ENCODE results near the gene NHEJ1. TPM values are rescaled to one million over a fixed set of nuclear protein-coding genes. Genes with fewer than 3 reads are reported as not detected.
"Not testable (repeated sequence)": the region's sequence is repeated elsewhere in the genome, so short reads cannot be mapped to it uniquely, and the experiment has no call there.

NHEJ1 gene
- total and polyA plus RNA-seq, 2 of the 13 experiments (the other 11 are each of a cell fraction or from before 2014, with no cell fraction given), result 30.0 to 30.7 TPM

- peak overlapping the region; percentile 63 for H3K27ac ChIP-seq (ENCODE audit: extremely low read length, insufficient read depth, low read length)
- H3K4me3 ChIP-seq (replicated peaks in 1 of 3; ENCODE audit: insufficient read depth in 1 of 3, low read depth in 2 of 3, low read length in 3 of 3); H2AFZ ChIP-seq (ENCODE audit: low read length); FAIRE-seq; DNase-seq (ENCODE audit: low spot score); H4K20me1 ChIP-seq (ENCODE audit: insufficient read depth, low read length); H3K79me2 ChIP-seq (ENCODE audit: insufficient read depth, low read length); H3K27me3 ChIP-seq (ENCODE audit: control insufficient read depth in 1 of 2, insufficient read depth in 2 of 2, low read length in 2 of 2); H3K4me2 ChIP-seq (ENCODE audit: low read depth, low read length); ATAC-seq; in situ Hi-C loops (cut with HindIII; ENCODE audit: extremely low pct_ligation_motif_present, low pct_unique_long_range_greater_than_20kb); H3K9me3 ChIP-seq (ENCODE audit: low read length); CTCF ChIA-PET (ENCODE audit: low intra/inter-chr PET ratio, low total read pairs); H3K36me3 ChIP-seq (replicated peaks in 1 of 2; ENCODE audit: control insufficient read depth in 1 of 2, insufficient read depth in 2 of 2, low read length in 2 of 2); H3K9ac ChIP-seq (ENCODE audit: insufficient read depth, low read depth, low read length); intact Hi-C loops (cut with micrococcal nuclease; ENCODE audit: unreplicated experiment); BruUV-seq (replicated peaks); TF ChIP-seq NONO (IDR thresholded peaks at IDR 0.05): not testable (repeated sequence)
- POLR2A ChIA-PET, result interaction anchor here (0.8 to 10.9 kb wide), 13 partner anchors 6 to 199 kb away, joined by 3 to 102 read pairs (median 9); partner anchors contain the start of genes ABCB6, CNPPD1, DNAJB2 and GLB1L
- 0 out of 2 replicates have a peak, but pooled peaks have one; percentile 13 for TF ChIP-seq ZGPAT (CRISPR knock-in tag; IDR thresholded peaks at IDR 0.05)
- 0 out of 2 replicates have a peak, but pooled peaks have one; percentile 0 for TF ChIP-seq TAF1 (CRISPR knock-in tag; IDR thresholded peaks at IDR 0.05)
- TF ChIP-seq NONO (CRISPR knock-in tag; conservative IDR thresholded peaks at IDR 0.05), result 0 out of 2 replicates have a peak, but pooled peaks have one; percentile 2
- peak; percentile 39; the same call in 1 of the 2 replicates for TF ChIP-seq ZNF687 (CRISPR knock-in tag; IDR thresholded peaks at IDR 0.05)
- TF ChIP-seq CTCF (CRISPR knock-in tag; IDR thresholded peaks at IDR 0.05), result 0 out of 2 replicates have a peak, but pooled peaks have one; percentile 17
- 0 out of 2 replicates have a peak, but pooled peaks have one; percentile 26 for TF ChIP-seq CSRNP1 (CRISPR knock-in tag; IDR thresholded peaks at IDR 0.05)
- peaks cover 42% of the 10 kb centered on the region for H3K4me1 ChIP-seq (ENCODE audit: insufficient read depth, low read length)
- WGBS (ENCODE audit: low lambda C conversion rate), result 87% methylated on average over 17 of the region's 21 CpGs
These were observed 40.7 kb upstream of the NHEJ1 start for GRCh38 chr2:219201331-219201730.

Data from HepG2 (cell line).